Small intestine (tissue), 7 donors: ENCODE results near the gene DAG1. TPM values are rescaled to one million over a fixed set of nuclear protein-coding genes. Genes with fewer than 3 reads are reported as not detected.
A peak's percentile ranks its signal among the peaks of the same experiment; 100 is the strongest.

Source experiments
- DNase-seq, 2 donors: peaks; one replicate each; pipeline versions ENCODE4 v3.0.0 to v3.0.0-alpha.2; 2013
- FAIRE-seq: peaks from 2 replicates; lab custom pipeline; 2012; peaks lifted over from hg19 to GRCh38; lab: Jason Lieb, UNC
- H3K27ac ChIP-seq, 3 donors: one replicate each; pipeline ENCODE4 v1.5.1; 2013; ENCODE audit warnings: low read length in 2 of 3, mild to moderate bottlenecking in 2 of 3, control low read depth in 1 of 3, inconsistent platforms in 1 of 3, low read depth in 1 of 3, moderate library complexity in 1 of 3
- H3K27me3 ChIP-seq, 3 donors: one replicate each; pipeline ENCODE4 v1.6.1; 2013; ENCODE audit warnings: low read length in 3 of 3, inconsistent platforms in 1 of 3; ENCODE audit not compliant: control insufficient read depth in 3 of 3, insufficient read depth in 3 of 3
- H3K36me3 ChIP-seq, 3 donors: one replicate each; pipeline ENCODE4 v1.6.1; 2013; ENCODE audit warnings: low read length in 3 of 3, inconsistent platforms in 1 of 3, low read depth in 1 of 3, mild to moderate bottlenecking in 1 of 3, moderate library complexity in 1 of 3; ENCODE audit not compliant: control insufficient read depth in 3 of 3, insufficient read depth in 2 of 3
- H3K4me1 ChIP-seq, 3 donors: one replicate each; pipeline ENCODE4 v1.6.1; 2013; ENCODE audit warnings: low read length in 2 of 3, inconsistent platforms in 1 of 3, low read depth in 1 of 3, mild to moderate bottlenecking in 1 of 3, moderate library complexity in 1 of 3; ENCODE audit not compliant: control insufficient read depth in 3 of 3, insufficient read depth in 2 of 3
- H3K4me3 ChIP-seq, 3 donors: one replicate each; pipeline ENCODE4 v1.5.1; 2013; ENCODE audit warnings: low read length in 3 of 3, control low read depth in 1 of 3, inconsistent platforms in 1 of 3, low read depth in 1 of 3, mild to moderate bottlenecking in 1 of 3, moderate library complexity in 1 of 3
- H3K9me3 ChIP-seq, 2 donors: one replicate each; pipeline ENCODE4 v1.6.1; 2013; ENCODE audit warnings: low read depth in 1 of 2, low read length in 1 of 2; ENCODE audit not compliant: control insufficient read depth in 2 of 2, insufficient read depth in 1 of 2
- WGBS, 3 donors: extraction: QIAGEN DNeasy Blood & Tissue Kit; methylation state at CpG; one replicate each; pipeline ENCODE4 v1.1.7; 2013; 5-methylcytosine and 5-hydroxymethylcytosine counted together
- polyA plus RNA-seq, 4 donors: library from polyadenylated mRNA; stranded (reverse) in 3 of 4; unstranded in 1 of 4; fragments of 200-250 nt in 3 of 4; fragments of 120-200 nt in 1 of 4; gene quantifications; one replicate each; pipeline versions ENCODE4 v1.2.1 to v1.2.3, GENCODE V29; 2013
- donor health status: healthy with polysubstance abuse.
- donor health status: control.
- donor health status: control.
- donor health status: Bipolar disorder and iron deficiency.
- donor health status: healthy.

DAG1 gene
- polyA plus RNA-seq, 4 donors = 3.8 to 42.6 (median 23.8) TPM

DNA sequence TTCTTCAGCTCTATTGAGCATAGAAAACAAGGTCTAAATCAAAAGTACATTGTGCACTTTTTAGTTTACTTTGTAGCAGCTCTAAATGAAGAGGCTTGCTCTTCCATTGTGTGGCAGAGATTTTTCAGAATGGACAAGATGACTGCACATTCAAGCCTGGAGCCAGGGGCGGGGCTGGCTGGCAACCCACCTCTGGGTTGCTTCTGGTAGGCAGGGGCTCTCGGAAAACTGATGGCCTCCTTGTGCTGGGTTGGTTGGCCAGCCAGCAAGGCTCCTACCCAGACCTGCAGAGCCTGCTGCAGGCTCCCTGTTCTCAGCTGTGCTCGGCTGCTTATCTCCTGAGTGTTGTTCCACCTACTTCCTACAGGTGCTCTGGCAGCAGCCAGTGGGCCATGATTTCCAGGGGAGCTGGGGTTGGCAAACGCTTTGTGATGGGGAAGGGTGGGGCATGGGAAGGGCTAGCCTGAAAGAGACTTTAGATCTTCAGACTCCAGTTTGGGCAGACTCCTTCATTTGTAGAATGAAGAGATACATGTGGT is 93.0 kb downstream of the DAG1 start:
- WGBS, 3 donors = 22 to 51% (median 43%) methylated on average over 4 of the region's 4 CpGs
- no peak for FAIRE-seq
- Histone ChIP-seq H3K27ac (no peak overlapping the region), H3K27me3 (peaks cover 0 to 6% (median 0%) of the 10 kb centered on the region in 3 donors), H3K36me3 (no peaks in the 10 kb centered on the region), H3K9me3 (no peaks in the 10 kb centered on the region), H3K4me3 (no peak overlapping the region), H3K4me1 (no peaks in the 10 kb centered on the region)
- peak in 1 of 2 donors; percentile 12 for DNase-seq

DNA sequence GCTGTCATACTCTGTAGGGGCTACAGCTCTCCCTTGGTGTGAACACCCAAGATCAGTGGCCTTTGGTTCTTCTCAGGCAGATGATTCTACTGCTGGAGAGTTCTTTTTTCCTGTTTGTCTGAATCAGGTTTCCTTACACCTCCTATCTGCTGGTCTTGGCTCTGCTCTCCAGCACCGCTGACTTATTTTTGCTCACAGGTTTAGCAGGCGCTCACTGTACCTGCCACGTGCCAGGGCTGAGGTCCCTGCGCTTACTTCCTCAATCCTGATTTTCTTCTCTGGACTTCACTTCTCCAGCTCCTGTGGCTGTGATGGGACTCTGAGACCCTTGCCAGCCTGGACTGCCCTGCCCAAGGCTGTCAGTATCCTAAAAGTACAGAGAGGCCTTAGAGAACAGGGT is 93.7 kb downstream of the DAG1 start:
- H3K4me1 ChIP-seq = no peaks in the 10 kb centered on the region
- 67 to 90% (median 82%) methylated on average over 4 of the region's 4 CpGs for WGBS, 3 donors

DNA sequence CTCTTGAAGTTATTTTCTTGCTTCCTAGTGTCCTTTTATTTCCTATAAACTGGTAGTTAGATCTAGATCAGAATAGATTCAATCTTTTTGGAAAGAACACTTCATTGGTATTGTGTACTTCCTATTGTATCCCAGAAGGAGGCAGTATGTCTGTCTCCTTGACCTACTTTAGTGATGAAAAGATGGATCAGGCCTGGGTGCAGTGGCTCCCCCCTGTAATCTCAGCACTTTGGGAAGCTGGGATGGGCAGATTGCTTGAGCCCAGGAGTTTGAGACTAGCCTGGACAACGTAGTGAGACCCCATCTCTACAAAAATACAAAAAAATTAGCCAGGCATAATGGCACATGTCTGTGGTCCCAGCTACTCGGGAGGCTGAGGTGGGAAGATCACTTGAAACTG is 96.2 kb downstream of the DAG1 start:
- 75 to 78% (median 77%) methylated on average over 2 of the region's 2 CpGs for WGBS, 3 donors
- no peak for DNase-seq
- H3K36me3 ChIP-seq = no peaks in the 10 kb centered on the region
- no peaks in the 10 kb centered on the region for H3K4me1 ChIP-seq
- H3K27ac ChIP-seq = no peak overlapping the region
- no peaks in the 10 kb centered on the region for H3K27me3 ChIP-seq
- no peaks in the 10 kb centered on the region for H3K9me3 ChIP-seq
- H3K4me3 ChIP-seq = no peak overlapping the region
- no peak for FAIRE-seq

More for the DNA sequence above, 93.7 kb downstream of the DAG1 start:
- Histone ChIP-seq H3K27ac (no peak overlapping the region), H3K9me3 (no peaks in the 10 kb centered on the region), H3K4me3 (no peak overlapping the region), H3K27me3 (peaks cover 0 to 6% (median 0%) of the 10 kb centered on the region in 3 donors), H3K36me3 (no peaks in the 10 kb centered on the region)
- FAIRE-seq (no peak), DNase-seq (no peak)

DNA sequence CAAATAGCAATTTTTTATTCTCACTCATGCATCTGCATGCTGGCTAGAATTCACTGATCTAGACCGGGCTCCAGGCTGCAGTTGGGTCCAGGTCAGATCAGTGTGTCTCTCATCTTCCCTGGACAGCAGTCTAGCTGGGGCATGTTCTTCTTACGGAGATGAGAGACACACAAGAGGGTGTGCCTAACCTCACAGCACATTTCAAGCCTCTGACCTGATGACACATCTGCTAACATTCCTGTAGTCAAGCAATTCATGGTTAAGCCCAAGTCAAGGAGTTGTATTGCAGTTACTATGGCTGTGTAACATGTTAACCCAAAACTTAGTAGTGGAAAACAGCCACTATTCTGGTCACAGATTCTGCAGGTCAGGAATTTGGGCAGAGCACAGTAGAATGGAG is 97.3 kb downstream of the DAG1 start:
- WGBS, 3 donors = 48 to 61% (median 56%) methylated on average over 2 of the region's 2 CpGs
- DNase-seq (no peak), FAIRE-seq (no peak)
- Histone ChIP-seq H3K27me3 (no peaks in the 10 kb centered on the region), H3K4me1 (no peaks in the 10 kb centered on the region), H3K4me3 (no peak overlapping the region), H3K27ac (no peak overlapping the region), H3K36me3 (no peaks in the 10 kb centered on the region), H3K9me3 (no peaks in the 10 kb centered on the region)

DNA sequence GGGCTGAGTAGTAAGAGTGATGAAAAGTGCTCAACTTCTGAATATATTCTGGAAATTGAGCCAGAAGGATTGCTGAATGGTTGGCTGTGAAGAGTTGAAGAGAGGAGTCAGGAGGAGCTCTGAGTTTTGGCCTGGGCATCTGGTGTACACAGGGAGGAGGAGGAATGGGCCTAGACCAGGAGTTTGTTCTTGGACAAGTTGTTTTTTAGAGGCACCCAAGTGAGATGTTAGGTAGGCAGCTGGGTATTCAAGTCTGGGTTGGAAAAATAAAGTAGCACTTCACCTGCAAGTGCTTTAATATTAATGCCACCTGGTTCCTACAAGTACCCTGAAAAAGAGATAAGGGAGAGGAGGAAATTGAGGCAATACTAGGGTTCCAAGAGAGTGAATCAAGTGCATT is 98.9 kb downstream of the DAG1 start:
- Histone ChIP-seq H3K36me3 (no peaks in the 10 kb centered on the region), H3K27ac (no peak overlapping the region), H3K4me3 (no peak overlapping the region), H3K4me1 (no peaks in the 10 kb centered on the region), H3K27me3 (no peaks in the 10 kb centered on the region), H3K9me3 (no peaks in the 10 kb centered on the region)
- DNase-seq = no peak
- FAIRE-seq = no peak

DNA sequence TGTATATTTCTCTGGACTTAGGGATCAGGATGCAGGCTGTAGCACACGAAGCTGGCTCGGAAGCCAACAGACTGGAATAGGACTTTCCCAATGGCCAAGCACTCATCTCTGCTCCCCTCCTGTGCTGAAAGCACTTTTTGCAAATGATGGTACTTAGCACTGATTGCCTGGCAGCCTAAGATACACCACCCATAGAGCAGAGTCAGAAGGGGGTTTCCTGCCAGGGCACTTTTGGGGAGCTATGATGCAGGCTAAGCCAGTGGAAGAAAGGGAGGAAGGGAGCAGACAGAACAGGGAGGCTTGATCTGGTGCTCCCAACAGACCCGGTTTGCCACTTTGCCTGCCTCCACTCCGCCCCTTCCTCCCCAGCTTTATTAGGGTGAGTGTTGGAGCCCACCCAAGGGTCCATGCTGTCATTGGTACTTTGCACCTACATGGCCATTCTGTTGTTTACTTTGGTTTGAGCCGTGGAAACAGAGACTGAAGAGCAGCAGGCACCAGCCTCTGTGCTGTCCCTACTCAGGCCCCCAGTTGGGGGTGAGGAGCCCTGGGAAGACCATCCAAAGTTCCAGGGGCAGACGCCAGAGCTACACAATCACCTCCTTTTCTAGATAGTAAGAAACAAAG is 100.1 kb downstream of the DAG1 start:
- DNase-seq = no peak
- no peaks in the 10 kb centered on the region for H3K4me1 ChIP-seq
- no peaks in the 10 kb centered on the region for H3K27me3 ChIP-seq
- WGBS, 3 donors = 54 to 65% (median 57%) methylated on average over 6 of the region's 6 CpGs
- H3K36me3 ChIP-seq = no peaks in the 10 kb centered on the region
- no peak overlapping the region for H3K27ac ChIP-seq
- no peak overlapping the region for H3K4me3 ChIP-seq
- no peaks in the 10 kb centered on the region for H3K9me3 ChIP-seq
- no peak for FAIRE-seq

DNA sequence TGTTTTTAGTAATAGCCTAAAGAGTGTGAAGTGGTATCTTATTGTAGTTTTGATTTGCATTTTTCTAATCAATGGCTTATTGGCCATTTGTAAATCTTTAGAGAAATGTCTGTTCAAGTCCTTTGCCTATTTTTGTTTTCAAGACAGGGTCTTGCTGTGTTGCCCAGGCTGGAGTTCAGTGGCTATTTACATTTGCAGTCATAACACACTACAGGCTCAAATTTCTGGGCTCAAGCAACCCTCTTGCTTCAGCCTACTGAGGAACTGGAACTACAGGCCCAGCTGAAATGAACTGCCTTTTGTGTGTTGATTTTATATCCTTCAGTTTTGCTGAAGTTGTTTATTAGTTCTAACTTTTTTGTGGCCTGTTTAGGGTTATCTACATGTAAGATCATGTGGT is 112.1 kb downstream of the DAG1 start:
- Histone ChIP-seq H3K27ac (no peak overlapping the region), H3K36me3 (no peaks in the 10 kb centered on the region), H3K27me3 (no peaks in the 10 kb centered on the region), H3K9me3 (no peaks in the 10 kb centered on the region), H3K4me1 (no peaks in the 10 kb centered on the region), H3K4me3 (no peak overlapping the region)
- no peak for DNase-seq
- FAIRE-seq = no peak
